ENCODE measurements around the gene IL1RAPL2. TPM values are rescaled to one million over a fixed set of nuclear protein-coding genes. Genes with fewer than 3 reads are reported as not detected.

The IL1RAPL2 gene
- total and polyA plus RNA-seq, 2 of the 4 experiments (the other 2 are of a cell fraction): 0.03 TPM; not detected in 1

DNA sequence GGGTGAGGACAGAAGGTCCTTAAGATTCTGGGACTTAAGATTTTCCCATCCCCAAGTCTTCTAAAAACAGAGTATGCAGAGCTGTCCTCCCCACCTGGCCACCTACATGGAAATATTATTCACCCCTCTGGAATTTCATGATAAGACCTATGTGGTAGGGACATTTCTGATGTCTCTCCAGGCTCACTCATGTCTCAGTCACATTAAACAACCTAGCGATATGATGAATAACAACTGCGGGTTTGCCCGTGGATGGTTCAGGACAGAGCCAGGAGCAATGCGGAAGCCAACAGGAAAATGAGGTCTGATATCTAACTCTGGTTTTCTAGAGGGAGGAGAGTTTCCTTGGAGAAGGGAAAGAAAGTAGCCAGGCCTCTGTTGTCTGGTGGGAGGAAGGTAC is 607.1 kb downstream of the IL1RAPL2 start:
- H3K4ac ChIP-seq (ENCODE audit: low read depth, low read length): no peak overlapping the region
- no peak overlapping the region for H4K91ac ChIP-seq (ENCODE audit: insufficient read depth, low read depth, low read length)
- CTCF ChIA-PET: no interaction called here
- H3K9ac ChIP-seq (ENCODE audit: low read depth, low read length): no peak overlapping the region
- H2AK9ac ChIP-seq (replicated peaks; ENCODE audit: low read depth, low read length, poor library complexity): no peak overlapping the region
- H3K27ac ChIP-seq (ENCODE audit: insufficient read depth, low read length): no peak overlapping the region
- H3K79me1 ChIP-seq (ENCODE audit: low read depth in 1 of 2, low read length in 2 of 2): no peaks in the 10 kb centered on the region
- H3K14ac ChIP-seq (replicated peaks; ENCODE audit: low read depth, low read length): no peak overlapping the region
- no peaks in the 10 kb centered on the region for H4K20me1 ChIP-seq (ENCODE audit: insufficient read depth, low read length)
- TF ChIP-seq NFE2L2 (IDR thresholded peaks at IDR 0.05; ENCODE audit: low read depth, low read length): no peak
- TF ChIP-seq FOS (IDR thresholded peaks at IDR 0.05; ENCODE audit: low read depth, low read length): no peak
- TF ChIP-seq, protein P1, sequence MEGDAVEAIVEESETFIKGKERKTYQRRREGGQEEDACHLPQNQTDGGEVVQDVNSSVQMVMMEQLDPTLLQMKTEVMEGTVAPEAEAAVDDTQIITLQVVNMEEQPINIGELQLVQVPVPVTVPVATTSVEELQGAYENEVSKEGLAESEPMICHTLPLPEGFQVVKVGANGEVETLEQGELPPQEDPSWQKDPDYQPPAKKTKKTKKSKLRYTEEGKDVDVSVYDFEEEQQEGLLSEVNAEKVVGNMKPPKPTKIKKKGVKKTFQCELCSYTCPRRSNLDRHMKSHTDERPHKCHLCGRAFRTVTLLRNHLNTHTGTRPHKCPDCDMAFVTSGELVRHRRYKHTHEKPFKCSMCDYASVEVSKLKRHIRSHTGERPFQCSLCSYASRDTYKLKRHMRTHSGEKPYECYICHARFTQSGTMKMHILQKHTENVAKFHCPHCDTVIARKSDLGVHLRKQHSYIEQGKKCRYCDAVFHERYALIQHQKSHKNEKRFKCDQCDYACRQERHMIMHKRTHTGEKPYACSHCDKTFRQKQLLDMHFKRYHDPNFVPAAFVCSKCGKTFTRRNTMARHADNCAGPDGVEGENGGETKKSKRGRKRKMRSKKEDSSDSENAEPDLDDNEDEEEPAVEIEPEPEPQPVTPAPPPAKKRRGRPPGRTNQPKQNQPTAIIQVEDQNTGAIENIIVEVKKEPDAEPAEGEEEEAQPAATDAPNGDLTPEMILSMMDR (conservative IDR thresholded peaks at IDR 0.05; ENCODE audit: low read depth, low read length): no peak
- no peak for TF ChIP-seq MXI1 (IDR thresholded peaks at IDR 0.05; ENCODE audit: borderline replicate concordance, low read depth, low read length)
- TF ChIP-seq, protein P2, sequence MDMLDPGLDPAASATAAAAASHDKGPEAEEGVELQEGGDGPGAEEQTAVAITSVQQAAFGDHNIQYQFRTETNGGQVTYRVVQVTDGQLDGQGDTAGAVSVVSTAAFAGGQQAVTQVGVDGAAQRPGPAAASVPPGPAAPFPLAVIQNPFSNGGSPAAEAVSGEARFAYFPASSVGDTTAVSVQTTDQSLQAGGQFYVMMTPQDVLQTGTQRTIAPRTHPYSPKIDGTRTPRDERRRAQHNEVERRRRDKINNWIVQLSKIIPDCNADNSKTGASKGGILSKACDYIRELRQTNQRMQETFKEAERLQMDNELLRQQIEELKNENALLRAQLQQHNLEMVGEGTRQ (IDR thresholded peaks at IDR 0.05; ENCODE audit: low read depth, low read length): no peak
- no peak for TF ChIP-seq POLR2A (IDR thresholded peaks at IDR 0.05; ENCODE audit: low read depth, low read length)
- TF ChIP-seq CHD1 (IDR thresholded peaks at IDR 0.05; ENCODE audit: low read depth, low read length): no peak
- TF ChIP-seq SMC3 (IDR thresholded peaks at IDR 0.05; ENCODE audit: low read depth, low read length): no peak
- TF ChIP-seq RAD21 (IDR thresholded peaks at IDR 0.05; ENCODE audit: low read length): no peak
- TF ChIP-seq RFX5 (IDR thresholded peaks at IDR 0.05; ENCODE audit: low read depth, low read length): no peak
- TF ChIP-seq CEBPB (IDR thresholded peaks at IDR 0.05; ENCODE audit: low read depth, low read length): no peak
- no peak for TF ChIP-seq MAFK (IDR thresholded peaks at IDR 0.05; ENCODE audit: low read depth, low read length)
- TF ChIP-seq, protein P3, sequence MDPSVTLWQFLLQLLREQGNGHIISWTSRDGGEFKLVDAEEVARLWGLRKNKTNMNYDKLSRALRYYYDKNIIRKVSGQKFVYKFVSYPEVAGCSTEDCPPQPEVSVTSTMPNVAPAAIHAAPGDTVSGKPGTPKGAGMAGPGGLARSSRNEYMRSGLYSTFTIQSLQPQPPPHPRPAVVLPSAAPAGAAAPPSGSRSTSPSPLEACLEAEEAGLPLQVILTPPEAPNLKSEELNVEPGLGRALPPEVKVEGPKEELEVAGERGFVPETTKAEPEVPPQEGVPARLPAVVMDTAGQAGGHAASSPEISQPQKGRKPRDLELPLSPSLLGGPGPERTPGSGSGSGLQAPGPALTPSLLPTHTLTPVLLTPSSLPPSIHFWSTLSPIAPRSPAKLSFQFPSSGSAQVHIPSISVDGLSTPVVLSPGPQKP (IDR thresholded peaks at IDR 0.05; ENCODE audit: borderline replicate concordance, low read depth, low read length): no peak
- no peak for TF ChIP-seq MAZ (IDR thresholded peaks at IDR 0.05; ENCODE audit: borderline replicate concordance, low read depth, low read length)
- no peak for TF ChIP-seq RCOR1 (IDR thresholded peaks at IDR 0.05; ENCODE audit: insufficient replicate concordance, low read length)
- no peak for TF ChIP-seq BHLHE40 (IDR thresholded peaks at IDR 0.05; ENCODE audit: low read depth, low read length)
- H3K4me3 ChIP-seq (ENCODE audit: insufficient read depth, low read depth, low read length): no peak overlapping the region
- WGBS, 2 experiments (ENCODE audit: extremely low coverage in 2 of 2, insufficient read length in 1 of 2): 100% methylated on average over 3 of the region's 4 CpGs; no CpG with 5 or more reads in 1 of the 2 experiments
- no peak overlapping the region for H2AFZ ChIP-seq (replicated peaks; ENCODE audit: low read length, poor library complexity)
- no peak overlapping the region for H4K5ac ChIP-seq (ENCODE audit: low read depth, low read length)
- H3K4me1 ChIP-seq (ENCODE audit: control insufficient read depth, insufficient read depth, low read length): no peaks in the 10 kb centered on the region
- intact Hi-C loops (cut with micrococcal nuclease): no loop called here
- H2BK5ac ChIP-seq (ENCODE audit: low read depth, low read length, poor library complexity, severe bottlenecking): no peak overlapping the region
- in situ Hi-C loops (cut with MboI; ENCODE audit: low sequenced_read_pairs): no loop called here
- H2BK20ac ChIP-seq (ENCODE audit: low read depth, low read length): no peak overlapping the region
- POLR2A ChIA-PET (ENCODE audit: unreplicated experiment): no interaction called here
- H2BK15ac ChIP-seq (ENCODE audit: low read depth, low read length): no peak overlapping the region
- no peak for ATAC-seq (ENCODE audit: low read depth)
- no peak for DNase-seq
- no peak overlapping the region for H3K23ac ChIP-seq (ENCODE audit: low read depth, low read length)
- BruUV-seq (replicated peaks): no TSS peak
- H2BK120ac ChIP-seq (ENCODE audit: low read depth, low read length): no peak overlapping the region
- H3K18ac ChIP-seq (ENCODE audit: low read depth, low read length): no peak overlapping the region
- H3K36me3 ChIP-seq (ENCODE audit: control insufficient read depth, insufficient read depth, low read length): no peaks in the 10 kb centered on the region
- no peak overlapping the region for H3K56ac ChIP-seq (ENCODE audit: extremely low read depth, insufficient read depth, low read length)
- no peaks in the 10 kb centered on the region for H3K9me3 ChIP-seq (ENCODE audit: control insufficient read depth, insufficient read depth, low read length)
- no peak overlapping the region for H3K4me2 ChIP-seq (ENCODE audit: low read depth, low read length)
- dilution Hi-C loops (cut with HindIII; ENCODE audit: low sequenced_read_pairs, unreplicated experiment): no loop called here
- no peak overlapping the region for H2AK5ac ChIP-seq (ENCODE audit: low read depth, low read length)
- H3K9me1 ChIP-seq (ENCODE audit: insufficient read depth, low read length): no peaks in the 10 kb centered on the region
- no peak overlapping the region for H4K8ac ChIP-seq (ENCODE audit: low read depth in 2 of 2, low read length in 2 of 2)
- H3K27me3 ChIP-seq (ENCODE audit: control insufficient read depth, insufficient read depth, low read length): peaks cover 2% of the 10 kb centered on the region
